ENCODE measurements around the gene RIC8B. TPM values are rescaled to one million over a fixed set of nuclear protein-coding genes. Genes with fewer than 3 reads are reported as not detected.

RIC8B gene
- total RNA-seq, 1 donor from 2014 or later, result 19.1 TPM

- no peak overlapping the region for H3K27ac ChIP-seq
- no peak overlapping the region for H3K4me3 ChIP-seq
- H3K36me3 ChIP-seq, result peaks cover 13 to 24% of the 10 kb centered on the region in 2 donors
- H3K27me3 ChIP-seq, result no peaks in the 10 kb centered on the region
- no peaks in the 10 kb centered on the region for H3K4me1 ChIP-seq
- no peaks in the 10 kb centered on the region for H3K9me3 ChIP-seq
- DNase-seq (ENCODE audit: low spot score in 2 of 2), result no peak
- no peak for TF ChIP-seq CTCF (IDR thresholded peaks at IDR 0.05)
- intact Hi-C loops (cut with DNase I), result no loop called here
Measured at GRCh38 chr12:106847861-106848260, 73.4 kb downstream of the RIC8B start.

GRCh38 chr12:106851306-106851705, 76.8 kb downstream of the RIC8B start:
- Histone ChIP-seq H3K27me3 (no peaks in the 10 kb centered on the region), H3K9me3 (no peaks in the 10 kb centered on the region), H3K27ac (no peak overlapping the region), H3K4me1 (no peaks in the 10 kb centered on the region), H3K36me3 (peaks cover 6 to 16% of the 10 kb centered on the region in 2 donors), H3K4me3 (no peak overlapping the region)
- intact Hi-C loops (cut with DNase I), result no loop called here
- no peak for DNase-seq (ENCODE audit: low spot score in 2 of 2)
- no peak for TF ChIP-seq CTCF (IDR thresholded peaks at IDR 0.05)

- intact Hi-C loops (cut with DNase I), result no loop called here
- Histone ChIP-seq H3K9me3 (no peaks in the 10 kb centered on the region), H3K4me1 (no peaks in the 10 kb centered on the region), H3K36me3 (peaks cover 3 to 9% of the 10 kb centered on the region in 2 donors), H3K27ac (no peak overlapping the region), H3K27me3 (no peaks in the 10 kb centered on the region), H3K4me3 (no peak overlapping the region)
- no peak for TF ChIP-seq CTCF (IDR thresholded peaks at IDR 0.05)
- DNase-seq (ENCODE audit: low spot score in 2 of 2), result no peak
Measured at GRCh38 chr12:106854723-106855122, 80.2 kb downstream of the RIC8B start.

- intact Hi-C loops (cut with DNase I), result no loop called here
- no peak for DNase-seq (ENCODE audit: low spot score in 2 of 2)
- Histone ChIP-seq H3K9me3 (no peaks in the 10 kb centered on the region), H3K4me3 (no peak overlapping the region), H3K4me1 (no peaks in the 10 kb centered on the region), H3K27ac (no peak overlapping the region), H3K36me3 (peaks cover 3 to 14% of the 10 kb centered on the region in 2 donors), H3K27me3 (no peaks in the 10 kb centered on the region)
- TF ChIP-seq CTCF (IDR thresholded peaks at IDR 0.05), result no peak
Measured at GRCh38 chr12:106855221-106855758, 80.8 kb downstream of the RIC8B start.

- DNase-seq (ENCODE audit: low spot score in 2 of 2), result no peak
- Histone ChIP-seq H3K27ac (no peak overlapping the region), H3K27me3 (no peaks in the 10 kb centered on the region), H3K9me3 (no peaks in the 10 kb centered on the region), H3K36me3 (peaks cover 10 to 13% of the 10 kb centered on the region in 2 donors), H3K4me3 (no peak overlapping the region), H3K4me1 (peaks cover 0 to 6% of the 10 kb centered on the region in 2 donors)
- no peak for TF ChIP-seq CTCF (IDR thresholded peaks at IDR 0.05)
- intact Hi-C loops (cut with DNase I), result no loop called here
Measured at GRCh38 chr12:106861984-106862916, 87.8 kb downstream of the RIC8B start.
